ENCODE results near the gene IL1R2. TPM values are rescaled to one million over a fixed set of nuclear protein-coding genes. Genes with fewer than 3 reads are reported as not detected.
A peak's percentile ranks its signal among the peaks of the same experiment; 100 is the strongest.

The IL1R2 gene
- total and polyA plus RNA-seq, 2 of the 13 experiments (the other 11 are each of a cell fraction or from before 2014, with no cell fraction given), result 3.6 to 7.3 TPM

- peak; percentile 41; the same call in 1 of the 2 replicates for TF ChIP-seq ZXDC (CRISPR knock-in tag; IDR thresholded peaks at IDR 0.05)
- no peak for TF ChIP-seq ZNF136 (CRISPR knock-in tag; IDR thresholded peaks at IDR 0.05; ENCODE audit: low read depth)
- no peak for TF ChIP-seq MLLT10 (CRISPR knock-in tag; IDR thresholded peaks at IDR 0.05)
- no peak for TF ChIP-seq GLI4 (CRISPR knock-in tag; IDR thresholded peaks at IDR 0.05; ENCODE audit: borderline replicate concordance)
- TF ChIP-seq TRIM24 (CRISPR knock-in tag; IDR thresholded peaks at IDR 0.05), result peak; percentile 100
- TF ChIP-seq TAF15 (IDR thresholded peaks at IDR 0.05; ENCODE audit: low read depth, low read length, poor library complexity, severe bottlenecking), result no peak
- peak; percentile 69; the same call in 1 of the 2 replicates for TF ChIP-seq FOXK1 (CRISPR knock-in tag; IDR thresholded peaks at IDR 0.05; ENCODE audit: borderline replicate concordance, low read depth)
- no peak for TF ChIP-seq ZEB1 (IDR thresholded peaks at IDR 0.05; ENCODE audit: insufficient replicate concordance, low read depth)
- peak; percentile 38; the same call in 1 of the 2 replicates for TF ChIP-seq BHLHE40 (IDR thresholded peaks at IDR 0.05; ENCODE audit: low read length)
- no peak for TF ChIP-seq FUBP1 (CRISPR knock-in tag; IDR thresholded peaks at IDR 0.05; ENCODE audit: borderline replicate concordance)
- no peak for TF ChIP-seq FLYWCH1 (CRISPR knock-in tag; IDR thresholded peaks at IDR 0.05)
- no peak for TF ChIP-seq SMAD9 (CRISPR knock-in tag; IDR thresholded peaks at IDR 0.05)
- TF ChIP-seq ZSCAN12 (CRISPR knock-in tag; IDR thresholded peaks at IDR 0.05), result no peak
- TF ChIP-seq NPAS2 (CRISPR knock-in tag; IDR thresholded peaks at IDR 0.05; ENCODE audit: borderline replicate concordance), result no peak
- no peak for TF ChIP-seq IRF1 (CRISPR knock-in tag; IDR thresholded peaks at IDR 0.05; ENCODE audit: low read depth)
- TF ChIP-seq, protein P1, sequence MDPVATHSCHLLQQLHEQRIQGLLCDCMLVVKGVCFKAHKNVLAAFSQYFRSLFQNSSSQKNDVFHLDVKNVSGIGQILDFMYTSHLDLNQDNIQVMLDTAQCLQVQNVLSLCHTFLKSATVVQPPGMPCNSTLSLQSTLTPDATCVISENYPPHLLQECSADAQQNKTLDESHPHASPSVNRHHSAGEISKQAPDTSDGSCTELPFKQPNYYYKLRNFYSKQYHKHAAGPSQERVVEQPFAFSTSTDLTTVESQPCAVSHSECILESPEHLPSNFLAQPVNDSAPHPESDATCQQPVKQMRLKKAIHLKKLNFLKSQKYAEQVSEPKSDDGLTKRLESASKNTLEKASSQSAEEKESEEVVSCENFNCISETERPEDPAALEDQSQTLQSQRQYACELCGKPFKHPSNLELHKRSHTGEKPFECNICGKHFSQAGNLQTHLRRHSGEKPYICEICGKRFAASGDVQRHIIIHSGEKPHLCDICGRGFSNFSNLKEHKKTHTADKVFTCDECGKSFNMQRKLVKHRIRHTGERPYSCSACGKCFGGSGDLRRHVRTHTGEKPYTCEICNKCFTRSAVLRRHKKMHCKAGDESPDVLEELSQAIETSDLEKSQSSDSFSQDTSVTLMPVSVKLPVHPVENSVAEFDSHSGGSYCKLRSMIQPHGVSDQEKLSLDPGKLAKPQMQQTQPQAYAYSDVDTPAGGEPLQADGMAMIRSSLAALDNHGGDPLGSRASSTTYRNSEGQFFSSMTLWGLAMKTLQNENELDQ (CRISPR knock-in tag; IDR thresholded peaks at IDR 0.05; ENCODE audit: borderline replicate concordance), result no peak
- TF ChIP-seq ZIK1 (CRISPR knock-in tag; IDR thresholded peaks at IDR 0.05; ENCODE audit: borderline replicate concordance, low read depth), result no peak; the same call in 1 of the 2 replicates
- TF ChIP-seq CEBPB (IDR thresholded peaks at IDR 0.05; ENCODE audit: borderline replicate concordance, low read depth, low read length), result peak; percentile 96
These were observed 74.0 kb downstream of the IL1R2 start (continued) for GRCh38 chr2:102065675-102066252.
